Endothelial cell of hepatic sinusoid (primary cell): ENCODE results near the gene SAP30L.

Experiments
- in situ Hi-C: cut with HindIII; loops from 2 replicates; pipeline ENCODE4 v1.10.0; 2017; ENCODE audit warnings: low sequenced_read_pairs

Gene SAP30L

DNA sequence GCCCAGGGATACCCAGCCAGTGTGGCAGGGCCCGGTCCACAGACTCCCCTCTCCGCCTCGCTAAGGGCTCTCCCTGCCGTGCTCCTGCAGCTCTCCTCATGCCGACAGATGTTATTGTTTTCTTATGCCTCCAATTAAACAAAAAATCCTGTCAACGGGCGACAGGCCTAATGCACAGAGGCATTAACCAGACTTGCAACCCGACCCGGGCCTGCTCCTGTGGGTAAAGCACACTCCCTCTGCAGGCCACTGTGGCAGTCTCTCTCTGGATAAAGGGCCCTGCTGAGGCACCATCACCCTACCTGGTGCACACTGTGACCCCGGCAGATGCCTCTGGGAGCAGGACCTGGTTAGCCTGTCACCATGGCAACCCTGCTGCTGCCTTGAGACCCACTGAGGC, 59.8 kb downstream of the SAP30L start:
- in situ Hi-C loops: no loop called here

DNA sequence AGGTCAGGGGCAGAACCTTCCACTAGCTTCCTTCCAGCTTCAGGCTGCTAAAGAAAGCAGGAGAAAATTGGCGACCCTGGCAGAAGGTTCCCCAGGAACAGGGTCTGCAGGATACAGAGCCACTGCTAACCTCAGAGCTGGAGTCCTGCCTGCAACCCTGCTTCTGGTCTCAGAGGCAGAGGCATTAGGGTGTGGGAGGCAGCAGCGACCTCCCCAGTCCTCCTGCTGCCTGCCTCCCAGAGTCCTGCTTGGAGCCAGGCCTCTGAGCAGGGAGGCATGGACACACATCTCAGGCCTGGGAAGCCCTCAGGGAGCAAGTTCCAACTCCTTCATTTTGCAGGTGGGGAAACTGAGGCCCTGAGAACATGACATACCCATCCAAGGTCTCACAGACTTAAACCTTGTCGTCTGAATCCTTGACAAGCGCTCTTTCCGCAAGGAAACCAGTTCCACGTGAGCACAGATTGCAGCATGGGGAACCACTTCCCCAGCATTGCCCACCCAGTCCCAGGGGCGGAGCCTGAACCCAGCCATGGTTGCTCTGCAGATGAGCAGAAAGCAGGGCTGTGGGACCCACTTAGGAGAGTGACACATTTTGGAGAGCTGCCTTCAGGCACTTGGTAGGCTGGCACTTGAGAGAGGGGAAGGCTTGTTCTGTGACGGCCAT, 60.4 kb downstream of the SAP30L start:
- in situ Hi-C loops: no loop called here

DNA sequence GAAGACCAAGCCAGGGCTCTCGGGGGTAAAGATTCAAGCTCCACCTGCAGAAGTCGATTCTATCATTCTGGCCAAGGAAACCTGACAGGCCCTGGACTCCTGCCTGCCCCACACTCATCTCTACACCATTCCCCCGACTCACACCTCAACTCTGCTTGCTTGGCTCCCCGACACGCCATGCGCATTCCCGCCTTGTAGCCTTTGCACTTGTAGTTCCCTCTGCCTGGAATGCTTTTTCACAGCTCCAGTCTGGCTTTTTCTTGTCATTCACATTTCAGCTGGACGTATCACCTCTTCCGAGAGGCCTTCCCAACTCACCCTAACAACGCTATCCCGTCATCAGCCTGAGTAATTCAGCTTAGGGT, 60.9 kb downstream of the SAP30L start:
- in situ Hi-C loops: no loop called here

DNA sequence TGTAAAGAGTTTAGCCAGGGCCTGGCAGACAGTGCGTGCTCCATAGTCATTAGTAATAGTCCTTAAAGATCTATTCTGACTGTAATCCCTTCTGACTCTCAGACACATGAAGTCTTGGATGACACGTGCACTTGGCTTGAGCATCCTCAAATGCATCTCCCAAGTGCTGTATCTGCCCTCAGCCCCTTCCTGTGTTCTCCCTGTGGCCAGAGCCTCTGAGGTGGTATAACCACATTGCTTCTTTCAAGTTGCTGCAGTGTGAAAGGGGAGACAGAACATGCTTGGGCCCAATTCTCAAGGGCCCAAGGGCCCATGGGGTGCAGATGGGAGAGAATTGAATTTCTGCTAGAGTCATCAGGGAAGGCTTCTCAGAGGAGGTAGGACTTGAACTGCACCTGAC, 62.3 kb downstream of the SAP30L start:
- in situ Hi-C loops: no loop called here

DNA sequence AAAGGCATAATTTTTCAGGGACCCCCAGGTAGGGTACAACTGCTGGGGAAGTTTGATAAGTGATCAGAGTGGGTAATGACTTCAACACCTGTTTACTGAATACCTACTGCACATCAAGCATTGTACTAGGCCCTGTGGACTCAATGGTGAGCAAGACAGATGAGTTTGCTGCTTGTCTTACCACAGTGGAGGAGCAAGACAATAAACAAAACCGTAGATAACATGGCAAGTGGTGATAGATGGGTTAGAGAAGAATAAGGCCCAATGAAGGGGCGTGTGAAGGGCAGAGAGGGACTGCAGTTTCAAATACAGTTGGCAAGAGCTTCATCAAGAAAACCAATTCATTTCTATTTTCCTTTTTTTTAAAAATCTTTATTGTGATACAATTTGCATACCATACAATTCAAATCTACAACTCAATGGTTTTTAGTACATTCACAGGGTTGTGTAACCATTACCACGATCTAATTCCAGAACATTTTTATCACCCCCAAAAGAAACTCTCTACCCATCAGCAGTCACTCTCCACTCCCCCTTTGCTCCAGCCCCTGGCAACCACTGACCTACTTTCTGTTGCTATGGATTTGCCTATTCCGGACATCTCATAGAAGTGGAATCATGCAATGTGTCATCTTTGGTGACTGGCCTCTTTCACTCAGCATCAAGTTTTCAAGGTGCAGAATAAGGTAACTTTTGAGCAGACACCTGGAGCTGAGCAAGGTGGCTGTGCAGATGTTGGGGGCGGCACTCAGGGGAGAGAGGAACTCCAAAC, 64.2 kb downstream of the SAP30L start:
- in situ Hi-C loops: no loop called here
